Activated T-helper 9 cell treated with anti-CD3 and anti-CD28 coated beads, Interleukin-2, amount 50 U/mL, for 16 hours (primary cell): ENCODE data around the gene IL1F10.

Source experiments
- DNase-seq: peaks from one replicate; pipeline ENCODE4 v3.0.0-alpha.2; 2020; ENCODE audit warnings: low read depth

Gene IL1F10

GRCh38 chr2:113112871-113113270 is 45.1 kb downstream of the IL1F10 start:
- DNase-seq: no peak

- no peak for DNase-seq
Measured at GRCh38 chr2:113113807-113114206, 46.0 kb downstream of the IL1F10 start.

DNA sequence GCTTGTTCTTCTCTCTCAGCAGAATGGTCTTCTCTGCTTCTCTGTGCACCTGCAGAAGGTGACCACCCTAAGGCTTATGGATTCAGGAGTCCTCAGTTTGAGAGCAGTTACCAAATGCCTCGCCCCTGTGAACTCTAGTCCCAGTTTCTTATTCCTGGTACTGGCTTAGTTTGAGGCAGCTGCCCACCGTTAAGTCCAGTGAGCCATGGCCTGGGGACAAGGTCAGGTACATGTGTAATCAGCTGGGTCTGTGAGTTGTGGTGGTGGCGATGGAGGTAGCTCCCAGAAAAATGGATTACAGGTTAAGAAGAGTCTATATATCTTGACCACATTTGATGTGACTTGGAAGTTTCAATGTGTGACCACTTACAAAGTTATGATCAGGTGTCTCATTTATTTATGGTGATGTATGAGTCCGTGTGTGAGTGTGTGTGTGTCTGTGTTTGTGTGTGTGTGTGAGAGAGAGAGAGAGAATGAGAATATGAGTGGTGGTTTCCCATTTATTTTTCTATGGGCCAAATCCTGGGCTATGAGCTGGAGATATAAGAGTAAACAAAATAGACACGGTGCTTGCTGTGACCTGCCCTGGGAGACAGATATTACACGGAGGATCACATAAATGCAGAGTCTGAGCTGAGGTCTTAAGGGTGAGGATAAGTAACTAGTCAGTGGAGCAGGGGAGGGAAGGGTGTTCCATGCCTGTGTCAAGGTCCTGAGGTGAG is 46.6 kb downstream of the IL1F10 start:
- no peak for DNase-seq

DNA sequence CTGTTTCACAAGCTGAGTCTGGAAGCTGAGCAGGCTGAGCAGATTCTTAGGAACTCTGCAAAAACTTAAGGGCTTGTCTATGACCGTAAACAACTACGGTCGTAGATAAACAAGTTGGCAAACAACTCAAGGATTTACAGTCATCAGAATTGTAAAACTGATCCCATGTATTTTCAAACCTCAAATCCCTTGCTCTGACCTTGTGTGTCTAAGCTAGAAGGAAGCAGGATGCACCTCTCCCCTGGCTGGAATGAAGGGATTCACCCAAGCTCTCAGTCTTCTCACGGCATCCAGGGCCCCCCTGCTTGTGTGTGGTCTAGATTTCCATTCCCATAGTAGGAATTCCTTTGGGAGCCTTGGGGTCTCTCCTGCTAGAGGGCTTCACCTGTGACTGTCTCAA is 47.2 kb downstream of the IL1F10 start:
- no peak for DNase-seq

DNA sequence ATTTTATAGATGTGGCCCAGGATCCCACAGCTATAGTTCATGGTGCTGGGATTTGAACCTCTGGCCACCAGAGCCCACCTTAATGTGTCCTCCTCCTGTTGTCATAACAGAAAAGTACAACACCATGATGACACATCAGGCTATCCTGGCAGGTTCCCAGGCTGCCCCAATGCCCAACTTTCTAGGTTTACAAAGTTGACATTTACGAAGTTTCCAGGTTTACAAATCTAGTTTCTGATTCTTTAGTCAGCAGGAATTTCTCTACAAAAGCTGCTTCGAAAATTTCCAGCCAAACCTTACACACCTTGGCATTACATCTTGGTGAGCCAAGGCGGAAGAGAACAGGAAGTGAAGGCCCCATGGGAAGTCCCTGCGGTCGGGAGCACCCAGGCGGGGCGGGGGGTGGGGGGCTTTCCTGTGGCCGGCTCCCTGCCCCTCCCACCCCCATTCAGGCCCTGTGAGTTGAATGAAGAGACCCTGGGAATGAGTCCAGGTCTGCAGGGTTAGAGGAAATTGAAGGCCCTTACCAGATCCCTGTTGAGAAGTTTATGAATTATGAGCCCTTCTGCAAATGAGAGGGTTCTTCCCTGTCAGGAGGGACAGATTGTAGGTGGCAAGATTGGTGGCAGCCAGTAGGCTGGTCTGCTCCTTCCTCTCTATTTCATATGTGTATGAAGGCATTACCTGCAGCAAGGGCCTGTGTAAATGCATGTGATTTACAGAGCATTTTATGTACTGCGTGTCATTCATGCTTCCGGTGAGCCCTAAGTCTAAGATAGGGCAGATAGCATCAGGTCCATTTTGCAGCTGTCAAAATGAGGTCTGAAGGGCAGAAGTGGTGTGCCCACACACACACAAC is 48.6 kb downstream of the IL1F10 start:
- no peak for DNase-seq

- no peak for DNase-seq
Measured at GRCh38 chr2:113117541-113118262, 49.9 kb downstream of the IL1F10 start.

DNA sequence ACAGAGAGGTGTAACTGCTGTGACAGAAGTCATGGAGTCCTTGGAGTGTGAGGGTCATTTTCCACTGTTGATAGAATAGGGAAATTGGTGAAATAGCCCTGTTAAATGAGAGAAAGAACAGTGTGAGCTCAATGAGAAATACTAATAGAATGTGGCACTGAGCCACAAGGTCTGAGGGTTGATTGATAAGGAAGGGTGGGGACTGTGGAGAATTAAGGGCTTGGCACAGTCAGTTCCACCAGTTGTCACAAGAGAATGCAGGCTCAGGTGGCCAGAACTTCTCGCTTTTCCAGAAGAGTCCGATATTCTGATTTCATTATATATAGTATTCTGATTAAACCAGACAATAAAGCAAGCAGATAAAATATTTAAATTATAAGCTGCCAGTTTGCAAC is 50.5 kb downstream of the IL1F10 start:
- no peak for DNase-seq

- DNase-seq: no peak
Measured at GRCh38 chr2:113119111-113119510, 51.3 kb downstream of the IL1F10 start.

GRCh38 chr2:113120861-113121260 is 53.1 kb downstream of the IL1F10 start:
- no peak for DNase-seq

DNA sequence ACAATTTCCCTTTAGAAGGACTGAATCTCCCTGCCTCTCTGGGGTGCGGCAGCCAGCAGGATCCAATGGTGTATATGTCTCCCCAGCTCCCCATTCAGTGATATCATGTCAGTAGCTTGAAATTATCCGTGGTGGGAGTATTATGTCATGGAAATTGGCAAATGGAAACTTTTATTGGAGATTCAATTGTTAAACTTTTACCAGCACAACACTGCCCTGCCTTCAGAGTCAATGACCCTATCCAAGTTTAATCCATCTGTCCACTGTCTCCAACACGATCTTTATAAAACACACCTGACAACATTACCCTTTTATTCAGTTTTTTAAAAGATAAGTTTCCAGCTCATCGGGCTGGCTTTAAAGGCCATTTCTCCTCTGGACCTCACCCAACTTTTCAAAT is 54.6 kb downstream of the IL1F10 start:
- DNase-seq: no peak

DNA sequence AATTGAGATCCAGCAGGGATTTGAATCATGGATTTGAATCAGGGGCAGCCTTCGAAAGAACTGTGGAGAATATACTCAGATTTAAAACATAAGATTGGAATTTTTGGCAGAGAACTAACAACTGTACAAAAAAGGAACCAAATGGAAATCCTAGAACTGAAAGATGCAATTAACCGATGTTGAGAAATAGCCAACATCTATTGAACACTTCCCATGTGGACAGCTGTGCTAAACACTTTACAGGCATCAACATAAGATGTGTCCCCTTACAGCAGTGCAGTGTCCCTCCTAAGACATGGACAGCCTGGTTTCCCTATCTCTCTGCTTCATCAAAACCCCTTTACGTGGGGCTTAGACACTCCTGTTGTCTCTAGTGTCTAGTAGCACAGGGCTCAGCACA is 56.0 kb downstream of the IL1F10 start:
- DNase-seq: no peak

DNA sequence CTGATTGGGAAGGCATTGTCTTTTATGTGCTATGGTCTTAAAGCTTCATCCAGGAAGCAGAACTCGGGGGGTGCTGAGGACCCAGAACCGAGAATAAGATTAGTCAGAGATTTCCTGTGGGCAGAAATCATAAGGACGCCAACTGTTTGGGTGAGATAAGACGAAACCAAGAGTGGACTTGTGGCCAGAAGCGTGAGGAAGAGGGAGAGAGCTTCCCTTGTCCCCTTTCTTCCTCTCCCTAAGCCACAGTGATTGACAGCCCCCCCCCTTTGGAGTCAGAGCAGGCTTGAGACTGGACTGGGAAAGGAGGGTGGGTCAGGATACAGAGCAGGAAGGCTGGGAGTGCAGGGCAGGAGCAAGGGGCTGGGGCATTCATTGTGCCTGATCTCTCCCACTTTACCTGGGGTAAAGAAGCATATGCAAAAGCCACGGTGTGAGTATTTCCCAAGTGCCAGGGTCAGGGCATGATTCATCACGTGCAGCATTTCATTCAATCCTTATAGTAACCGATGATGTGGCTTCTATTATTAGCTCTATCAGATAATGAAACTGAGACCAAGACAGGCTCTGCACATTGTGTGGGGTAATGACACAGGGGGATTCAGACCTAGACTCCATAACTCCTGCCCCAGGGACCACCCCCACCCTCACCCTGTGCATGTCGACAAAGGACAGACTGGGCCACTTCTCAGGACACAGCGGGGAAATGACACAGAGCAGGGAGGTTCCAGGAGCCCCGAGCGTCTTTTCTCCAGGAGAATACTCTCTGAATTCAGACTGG is 56.6 kb downstream of the IL1F10 start:
- no peak for DNase-seq
